ENCODE measurements around the gene PPCDC. TPM values are rescaled to one million over a fixed set of nuclear protein-coding genes. Genes with fewer than 3 reads are reported as not detected.

PPCDC gene
- total and polyA plus RNA-seq, 12 donors = 3.6 to 14.6 (median 5.8) TPM

DNA sequence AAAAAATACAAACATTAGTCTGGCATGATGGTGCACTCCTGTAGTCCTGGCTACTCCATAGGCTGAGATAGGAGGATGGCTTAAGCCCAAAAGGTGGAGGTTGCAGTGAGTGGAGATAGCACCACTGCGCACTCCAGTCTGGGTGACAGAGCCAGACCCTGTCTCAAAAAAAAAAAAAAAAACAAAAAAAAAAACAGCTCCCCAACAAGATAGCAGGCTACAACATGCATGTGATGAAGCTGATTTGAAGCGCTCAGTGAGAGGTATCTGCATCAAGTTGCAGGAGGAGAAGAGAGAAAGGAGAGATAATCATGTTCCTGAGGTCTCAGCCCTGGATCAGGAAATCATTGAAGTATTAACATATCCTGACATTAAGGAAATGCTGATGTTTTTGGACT, 608 bp upstream of the PPCDC start:
- H3K27ac ChIP-seq = peak overlapping the region in 3 of 10 donors; percentile 94
- 93 to 96% methylated on average over 2 of the region's 2 CpGs for WGBS, 2 donors
- H3K4me3 ChIP-seq = no peak overlapping the region
- no peaks in the 10 kb centered on the region for H3K27me3 ChIP-seq
- peaks cover 4 to 25% (median 16%) of the 10 kb centered on the region in 9 donors for H3K4me1 ChIP-seq
- peaks cover 0 to 11% (median 0%) of the 10 kb centered on the region in 9 donors for H3K36me3 ChIP-seq
- intact Hi-C loops (cut with DNase I) = loop anchor here in 1 of 10 donors (10.0 kb wide), 1 partner anchor 312 kb away; the partner anchor contains the start of gene COMMD4
- H3K9me3 ChIP-seq = no peaks in the 10 kb centered on the region
- ATAC-seq = no peak
- TF ChIP-seq, protein P1, sequence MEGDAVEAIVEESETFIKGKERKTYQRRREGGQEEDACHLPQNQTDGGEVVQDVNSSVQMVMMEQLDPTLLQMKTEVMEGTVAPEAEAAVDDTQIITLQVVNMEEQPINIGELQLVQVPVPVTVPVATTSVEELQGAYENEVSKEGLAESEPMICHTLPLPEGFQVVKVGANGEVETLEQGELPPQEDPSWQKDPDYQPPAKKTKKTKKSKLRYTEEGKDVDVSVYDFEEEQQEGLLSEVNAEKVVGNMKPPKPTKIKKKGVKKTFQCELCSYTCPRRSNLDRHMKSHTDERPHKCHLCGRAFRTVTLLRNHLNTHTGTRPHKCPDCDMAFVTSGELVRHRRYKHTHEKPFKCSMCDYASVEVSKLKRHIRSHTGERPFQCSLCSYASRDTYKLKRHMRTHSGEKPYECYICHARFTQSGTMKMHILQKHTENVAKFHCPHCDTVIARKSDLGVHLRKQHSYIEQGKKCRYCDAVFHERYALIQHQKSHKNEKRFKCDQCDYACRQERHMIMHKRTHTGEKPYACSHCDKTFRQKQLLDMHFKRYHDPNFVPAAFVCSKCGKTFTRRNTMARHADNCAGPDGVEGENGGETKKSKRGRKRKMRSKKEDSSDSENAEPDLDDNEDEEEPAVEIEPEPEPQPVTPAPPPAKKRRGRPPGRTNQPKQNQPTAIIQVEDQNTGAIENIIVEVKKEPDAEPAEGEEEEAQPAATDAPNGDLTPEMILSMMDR (IDR thresholded peaks at IDR 0.05) = no peak
- DNase-seq = no peak

DNA sequence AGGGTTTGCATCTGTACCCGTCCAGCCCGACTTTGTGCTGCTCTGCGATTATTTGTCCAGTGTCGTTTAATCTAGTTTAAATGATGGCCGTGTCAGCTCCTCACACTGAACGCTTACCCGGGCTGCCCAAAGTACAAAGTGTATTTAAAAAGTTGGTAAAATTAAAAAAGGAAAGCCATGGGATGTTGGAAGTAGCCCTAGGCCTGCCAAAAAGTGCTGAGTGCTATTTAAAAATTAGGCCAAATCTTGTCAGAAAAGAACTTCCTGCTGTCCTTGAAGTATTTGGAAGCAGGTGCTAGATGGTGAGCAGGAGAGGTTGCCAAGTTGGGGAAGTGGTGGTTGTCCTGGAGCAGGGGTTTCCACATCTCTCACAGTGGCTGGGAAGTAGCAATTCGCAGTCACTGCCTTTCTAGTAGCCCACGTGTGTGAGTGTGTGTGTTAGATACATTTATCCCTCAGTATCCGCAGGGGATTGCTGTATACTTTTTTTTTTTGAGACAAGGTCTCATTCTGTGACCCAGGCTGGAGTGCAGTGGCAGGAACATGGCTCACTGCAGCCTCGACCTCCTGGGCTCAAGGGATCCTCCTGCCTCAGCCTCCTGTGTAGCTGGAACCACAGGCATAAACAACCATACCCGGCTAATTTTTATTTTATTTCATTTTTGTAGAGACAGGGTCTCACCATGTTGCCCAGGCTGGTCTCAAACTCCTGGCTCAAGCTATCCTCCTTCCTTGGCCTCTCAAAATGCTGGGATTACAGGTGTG, 664 bp downstream of the PPCDC start:
- intact Hi-C loops (cut with DNase I) = loop anchor here in 1 of 10 donors (10.0 kb wide), 1 partner anchor 311 kb away; the partner anchor contains the start of gene COMMD4
- ATAC-seq (peak in 6 of 8 donors; percentile 10 to 35 (median 20)), DNase-seq (no peak)
- Histone ChIP-seq H3K27ac (peak overlapping the region in 9 of 10 donors; percentile 88 to 97 (median 91)), H3K9me3 (no peaks in the 10 kb centered on the region), H3K36me3 (peaks cover 0 to 17% (median 0%) of the 10 kb centered on the region in 9 donors), H3K27me3 (no peaks in the 10 kb centered on the region), H3K4me3 (peak overlapping the region; percentile 47 to 98 (median 86)), H3K4me1 (peaks cover 4 to 35% (median 22%) of the 10 kb centered on the region in 9 donors)
- TF ChIP-seq, protein P1 (IDR thresholded peaks at IDR 0.05) = no peak
- WGBS, 2 donors = 13 to 17% methylated on average over 12 of the region's 12 CpGs

GRCh38 chr15:75025107-75025506, 1.7 kb downstream of the PPCDC start:
- TF ChIP-seq, protein P1 (IDR thresholded peaks at IDR 0.05) = no peak
- H3K4me3 ChIP-seq = no peak overlapping the region
- no peaks in the 10 kb centered on the region for H3K9me3 ChIP-seq
- 65 to 69% methylated on average over 3 of the region's 3 CpGs for WGBS, 2 donors
- peaks cover 12 to 45% (median 33%) of the 10 kb centered on the region in 9 donors for H3K4me1 ChIP-seq
- H3K27ac ChIP-seq = peak overlapping the region in 1 of 10 donors; percentile 97
- DNase-seq (no peak), ATAC-seq (no peak)
- no peaks in the 10 kb centered on the region for H3K27me3 ChIP-seq
- peaks cover 0 to 17% (median 0%) of the 10 kb centered on the region in 9 donors for H3K36me3 ChIP-seq
- intact Hi-C loops (cut with DNase I) = loop anchor here in 1 of 10 donors (10.0 kb wide), 1 partner anchor 310 kb away; the partner anchor contains the start of gene COMMD4

GRCh38 chr15:75025548-75026260, 2.3 kb downstream of the PPCDC start:
- TF ChIP-seq, protein P1 (IDR thresholded peaks at IDR 0.05) = no peak
- WGBS, 2 donors = 94% methylated on average over 5 of the region's 5 CpGs
- Histone ChIP-seq H3K27ac (peak overlapping the region in 1 of 10 donors; percentile 97), H3K27me3 (no peaks in the 10 kb centered on the region), H3K4me3 (no peak overlapping the region), H3K9me3 (no peaks in the 10 kb centered on the region), H3K36me3 (peaks cover 0 to 17% (median 0%) of the 10 kb centered on the region in 9 donors), H3K4me1 (peaks cover 17 to 51% (median 39%) of the 10 kb centered on the region in 9 donors)
- DNase-seq = no peak
- ATAC-seq = no peak
- intact Hi-C loops (cut with DNase I) = loop anchor here in 1 of 10 donors (10.0 kb wide), 1 partner anchor 309 kb away; the partner anchor contains the start of gene COMMD4
